HG02759 (cell line): ENCODE measurements around the gene RSBN1L.
A peak's percentile ranks its signal among the peaks of the same experiment; 100 is the strongest.
"Not testable (repeated sequence)": the region's sequence is repeated elsewhere in the genome, so short reads cannot be mapped to it uniquely, and the experiment has no call there.

Experiments used
- ATAC-seq: cut with Tn5 transposase; IDR thresholded peaks from one replicate; pipeline ENCODE4 v1.9.1; 2021; ENCODE audit warnings: mild to moderate bottlenecking, moderate library complexity; ENCODE audit not compliant: unreplicated experiment

The RSBN1L gene

GRCh38 chr7:77765906-77766800, 69.9 kb downstream of the RSBN1L start:
- no peak for ATAC-seq

- no peak for ATAC-seq
Measured at GRCh38 chr7:77766801-77767605, 70.7 kb downstream of the RSBN1L start.

GRCh38 chr7:77770316-77770715, 74.1 kb downstream of the RSBN1L start:
- ATAC-seq = no peak

- ATAC-seq = no peak
Measured at GRCh38 chr7:77771901-77772300, 75.6 kb downstream of the RSBN1L start.

GRCh38 chr7:77778535-77778934, 82.3 kb downstream of the RSBN1L start:
- ATAC-seq = no peak

GRCh38 chr7:77782383-77782782, 86.1 kb downstream of the RSBN1L start:
- ATAC-seq = no peak

GRCh38 chr7:77783111-77783510, 86.9 kb downstream of the RSBN1L start:
- no peak for ATAC-seq

- no peak for ATAC-seq
Measured at GRCh38 chr7:77783545-77783944, 87.3 kb downstream of the RSBN1L start.

GRCh38 chr7:77784426-77784825, 88.2 kb downstream of the RSBN1L start:
- not testable (repeated sequence) for ATAC-seq

GRCh38 chr7:77786018-77786417, 89.8 kb downstream of the RSBN1L start:
- ATAC-seq = no peak

- no peak for ATAC-seq
Measured at GRCh38 chr7:77786741-77787140, 90.5 kb downstream of the RSBN1L start.

- ATAC-seq = no peak
Measured at GRCh38 chr7:77788327-77788902, 92.2 kb downstream of the RSBN1L start.

GRCh38 chr7:77791336-77791735, 95.1 kb downstream of the RSBN1L start:
- ATAC-seq = no peak

GRCh38 chr7:77791956-77792355, 95.7 kb downstream of the RSBN1L start:
- ATAC-seq = no peak

GRCh38 chr7:77794000-77794399, 97.7 kb downstream of the RSBN1L start:
- ATAC-seq = no peak

- ATAC-seq = no peak
Measured at GRCh38 chr7:77796109-77796508, 99.8 kb downstream of the RSBN1L start.

GRCh38 chr7:77796960-77797359, 100.7 kb downstream of the RSBN1L start:
- no peak for ATAC-seq

- ATAC-seq = peak; percentile 31
Measured at GRCh38 chr7:77797734-77798393, 101.6 kb downstream of the RSBN1L start.

- peak; percentile 90 for ATAC-seq
Measured at GRCh38 chr7:77798394-77799077, 102.3 kb downstream of the RSBN1L start, which contains the start of the genes PHTF2 and TMEM60. Gene PHTF2 (plus strand): TSS chr7:77798773. Gene TMEM60 (minus strand): TSS chr7:77798434. CDS start chr7:77794373, 4,061 bp downstream.
